Effector memory CD4-positive, alpha-beta T cell (primary cell): ENCODE data around the gene MISP.
"Not testable (repeated sequence)": the region's sequence is repeated elsewhere in the genome, so short reads cannot be mapped to it uniquely, and the experiment has no call there.

Experiments
- DNase-seq, 3 donors: peaks; one replicate each; pipeline ENCODE4 v3.0.0-alpha.2; 2020
- H3K27ac ChIP-seq: 2 replicates; pipeline ENCODE4 v1.7.0; 2013; ENCODE audit warnings: mild to moderate bottlenecking, low read length, moderate library complexity; ENCODE audit not compliant: insufficient read depth, poor library complexity, severe bottlenecking
- H3K27me3 ChIP-seq: replicated peaks from 2 replicates; pipeline ENCODE4 v1.7.0; 2013; ENCODE audit warnings: mild to moderate bottlenecking, low read length; ENCODE audit not compliant: insufficient read depth, control insufficient read depth, poor library complexity, severe bottlenecking
- H3K36me3 ChIP-seq: 2 replicates; pipeline ENCODE4 v1.7.0; 2013; ENCODE audit warnings: mild to moderate bottlenecking, low read length, moderate library complexity; ENCODE audit not compliant: control insufficient read depth, insufficient read depth
- H3K4me1 ChIP-seq: 2 replicates; pipeline ENCODE4 v1.7.0; 2013; ENCODE audit warnings: low read length, mild to moderate bottlenecking; ENCODE audit not compliant: control insufficient read depth, insufficient read depth, poor library complexity, severe bottlenecking
- H3K4me3 ChIP-seq: 2 replicates; pipeline ENCODE4 v1.7.0; 2013; ENCODE audit warnings: low read length, low read depth, mild to moderate bottlenecking; ENCODE audit not compliant: insufficient read depth, poor library complexity, severe bottlenecking
- H3K9me3 ChIP-seq: 2 replicates; pipeline ENCODE4 v1.7.0; 2013; ENCODE audit warnings: mild to moderate bottlenecking, low read length, moderate library complexity; ENCODE audit not compliant: control insufficient read depth

The MISP gene

DNA sequence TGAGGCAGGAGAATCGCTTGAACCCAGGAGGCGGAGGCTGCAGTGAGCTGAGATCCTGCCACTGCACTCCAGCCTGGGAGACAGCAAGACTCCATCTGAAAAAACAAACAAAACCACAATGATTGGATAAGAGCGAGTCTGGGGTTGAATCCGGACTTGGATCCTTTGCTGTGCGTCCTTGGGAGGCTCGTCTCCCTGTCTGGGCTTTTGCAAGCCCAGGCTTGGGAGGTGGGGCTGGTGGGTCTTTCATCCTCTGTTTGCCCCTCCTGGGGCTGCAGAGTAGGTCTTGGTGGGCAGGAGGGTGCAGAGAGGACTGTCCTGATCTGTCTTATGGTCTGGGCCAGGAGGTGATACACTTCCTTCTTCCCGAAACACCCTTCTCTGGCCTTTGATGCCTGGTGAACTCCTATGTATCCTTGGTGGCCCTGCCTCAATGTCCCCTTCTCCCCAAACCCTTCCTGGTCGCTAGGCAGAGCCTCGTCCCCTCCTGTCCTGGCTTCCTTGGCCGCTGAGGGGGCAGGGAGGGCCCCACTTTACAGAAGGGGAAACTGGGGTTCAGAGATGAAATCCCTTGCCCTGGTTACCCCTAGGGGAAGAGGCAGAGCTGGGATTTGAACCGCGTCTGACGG, 25.3 kb upstream of the MISP start:
- Histone ChIP-seq H3K4me3 (no peak overlapping the region), H3K4me1 (no peaks in the 10 kb centered on the region), H3K27me3 (peaks cover 3% of the 10 kb centered on the region), H3K36me3 (no peaks in the 10 kb centered on the region), H3K27ac (no peak overlapping the region), H3K9me3 (no peaks in the 10 kb centered on the region)
- DNase-seq = no peak

DNA sequence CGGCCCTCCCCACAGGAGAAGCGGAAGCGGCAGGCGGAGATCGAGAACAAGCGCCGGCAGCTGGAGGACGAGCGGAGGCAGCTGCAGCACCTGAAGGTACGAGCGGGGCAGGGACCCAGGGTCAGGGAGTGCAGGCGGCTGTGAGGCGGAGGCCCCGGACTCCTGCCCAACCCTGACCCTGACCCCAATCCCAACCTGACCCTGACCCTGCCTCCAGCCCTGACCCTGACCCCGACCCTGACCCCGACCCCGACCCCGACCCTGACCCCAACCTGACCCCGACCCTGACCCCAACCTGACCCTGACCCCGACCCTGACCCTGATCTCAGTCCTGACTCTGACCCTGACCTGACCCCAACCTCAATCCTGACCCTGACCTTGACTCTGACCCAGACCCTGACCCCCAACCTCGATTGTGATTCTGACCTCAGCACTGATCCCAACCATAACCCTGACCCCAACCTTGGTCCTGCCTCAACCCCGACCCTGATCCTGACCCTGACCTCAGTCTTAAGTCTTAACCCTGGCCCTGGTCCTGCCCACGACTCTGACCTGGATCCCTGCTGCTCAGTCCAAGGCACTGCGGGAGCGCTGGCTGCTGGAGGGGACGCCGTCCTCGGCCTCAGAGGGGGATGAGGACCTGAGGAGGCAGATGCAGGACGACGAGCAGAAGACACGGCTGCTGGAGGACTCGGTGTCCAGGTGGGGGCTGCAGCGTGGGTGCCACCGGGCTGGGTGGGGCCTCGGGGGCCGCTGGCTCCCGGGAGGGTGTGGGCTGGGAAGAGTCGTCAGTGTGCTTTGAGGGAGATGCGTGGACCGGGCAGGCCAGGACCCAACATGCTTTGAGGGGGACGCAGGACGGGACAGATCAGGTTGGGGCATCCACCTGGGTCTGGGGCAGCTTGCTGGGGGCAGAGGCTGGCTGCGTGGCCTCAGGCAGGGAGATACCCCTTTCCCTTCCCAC, 23.6 kb upstream of the MISP start:
- no peak overlapping the region for H3K27ac ChIP-seq
- H3K36me3 ChIP-seq = no peaks in the 10 kb centered on the region
- H3K4me3 ChIP-seq = no peak overlapping the region
- H3K4me1 ChIP-seq = no peaks in the 10 kb centered on the region
- DNase-seq = no peak
- H3K27me3 ChIP-seq = peaks cover 3% of the 10 kb centered on the region
- H3K9me3 ChIP-seq = no peaks in the 10 kb centered on the region

DNA sequence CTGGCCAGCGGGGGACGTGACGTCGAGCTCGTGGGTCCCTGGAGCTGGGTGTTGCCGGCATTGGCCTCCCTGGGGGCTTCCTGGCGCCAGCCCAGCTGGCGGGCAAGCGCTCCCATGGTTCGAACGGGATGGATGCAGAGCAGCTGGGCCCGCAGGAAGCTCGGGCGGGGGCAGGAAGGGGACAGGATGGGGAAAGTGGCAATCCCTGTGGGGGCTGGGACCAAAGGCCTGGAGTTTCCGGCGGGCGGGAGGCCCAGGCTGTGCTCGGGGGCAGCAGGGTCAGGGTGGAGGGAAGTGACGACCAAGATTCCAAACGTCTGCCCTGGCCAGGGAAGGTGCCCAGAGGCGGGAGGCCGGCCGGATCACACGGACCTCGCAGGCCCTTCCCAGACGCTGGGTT, 22.9 kb upstream of the MISP start:
- H3K4me3 ChIP-seq = no peak overlapping the region
- H3K27ac ChIP-seq = no peak overlapping the region
- H3K27me3 ChIP-seq = no peaks in the 10 kb centered on the region
- H3K36me3 ChIP-seq = no peaks in the 10 kb centered on the region
- no peaks in the 10 kb centered on the region for H3K9me3 ChIP-seq
- no peaks in the 10 kb centered on the region for H3K4me1 ChIP-seq
- no peak for DNase-seq

DNA sequence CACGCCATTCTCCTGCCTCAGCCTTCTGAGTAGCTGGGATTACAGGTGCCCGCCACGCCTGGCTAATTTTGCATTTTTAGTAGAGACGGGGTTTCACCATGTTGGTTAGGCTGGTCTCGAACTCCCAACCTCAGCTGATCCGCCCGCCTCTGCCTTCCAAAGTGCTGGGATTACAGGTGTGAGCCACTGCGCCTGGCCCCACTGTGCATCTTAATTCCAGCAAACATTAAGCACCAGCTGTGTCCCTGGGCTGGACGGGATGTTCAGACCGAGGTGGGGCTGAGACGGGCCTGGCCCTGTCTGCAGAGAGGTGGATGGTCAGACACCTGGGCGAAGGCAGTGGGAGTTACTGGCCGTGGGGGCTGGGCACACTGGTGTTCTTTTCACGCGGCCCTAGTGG, 21.3 kb upstream of the MISP start:
- not testable (repeated sequence) for H3K36me3 ChIP-seq, H3K27ac ChIP-seq, H3K4me1 ChIP-seq, H3K27me3 ChIP-seq, DNase-seq, H3K9me3 ChIP-seq, H3K4me3 ChIP-seq

DNA sequence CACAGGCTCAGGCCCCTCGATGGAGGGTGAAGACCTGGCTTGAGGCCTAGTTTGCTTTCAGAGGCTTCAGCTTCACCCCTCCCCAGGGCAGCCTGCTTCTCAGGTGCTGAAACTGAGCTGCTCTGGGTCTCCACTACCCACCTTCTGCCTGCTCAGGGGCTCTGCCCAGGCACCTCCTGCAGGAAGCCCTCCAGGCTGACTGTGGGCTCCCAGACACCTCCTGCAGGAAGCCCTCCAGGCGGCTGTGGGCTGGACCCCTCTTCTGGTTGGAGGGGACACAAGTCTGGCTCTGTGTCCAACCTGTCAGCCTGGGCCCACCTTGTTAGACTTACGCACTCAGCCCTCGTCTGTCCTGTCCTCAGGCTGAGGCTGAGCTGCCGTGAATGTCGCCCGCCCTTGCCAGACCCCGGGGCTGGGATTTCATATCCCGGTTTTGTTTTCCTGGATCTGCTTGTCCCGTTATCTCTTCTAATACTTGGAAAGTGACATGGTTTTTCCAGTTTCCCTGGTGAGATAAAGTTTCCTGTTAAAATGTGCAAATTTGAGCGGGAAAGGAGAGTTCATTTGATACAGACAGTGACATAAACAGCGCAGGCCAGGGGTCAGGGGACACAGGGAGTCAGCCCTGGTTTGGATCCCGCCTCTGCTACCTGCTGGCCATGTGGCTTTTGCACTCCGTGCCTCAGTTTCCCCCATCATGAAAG, 20.8 kb upstream of the MISP start:
- Histone ChIP-seq H3K9me3 (no peaks in the 10 kb centered on the region), H3K27me3 (no peaks in the 10 kb centered on the region), H3K27ac (no peak overlapping the region), H3K4me3 (no peak overlapping the region), H3K36me3 (no peaks in the 10 kb centered on the region), H3K4me1 (no peaks in the 10 kb centered on the region)
- no peak for DNase-seq

DNA sequence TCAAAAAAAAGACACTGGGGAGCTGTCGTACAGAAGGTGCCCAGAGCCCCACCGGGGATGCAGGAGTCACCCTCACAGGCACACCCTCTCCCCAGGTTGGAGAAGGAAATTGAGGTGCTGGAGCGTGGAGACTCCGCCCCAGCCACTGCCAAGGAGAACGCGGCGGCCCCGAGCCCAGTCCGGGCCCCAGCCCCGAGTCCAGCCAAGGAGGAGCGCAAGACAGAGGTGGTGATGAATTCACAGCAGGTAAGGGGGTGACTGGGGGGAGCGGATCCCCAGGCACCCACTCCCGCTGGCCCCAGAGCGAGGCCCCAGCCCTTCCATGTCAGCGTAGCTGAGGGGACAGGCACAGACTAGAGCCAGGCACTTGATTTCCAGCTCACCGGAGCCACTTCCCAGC, 19.9 kb upstream of the MISP start:
- no peaks in the 10 kb centered on the region for H3K36me3 ChIP-seq
- H3K27ac ChIP-seq = no peak overlapping the region
- no peaks in the 10 kb centered on the region for H3K4me1 ChIP-seq
- H3K9me3 ChIP-seq = no peaks in the 10 kb centered on the region
- no peaks in the 10 kb centered on the region for H3K27me3 ChIP-seq
- H3K4me3 ChIP-seq = no peak overlapping the region
- no peak for DNase-seq

DNA sequence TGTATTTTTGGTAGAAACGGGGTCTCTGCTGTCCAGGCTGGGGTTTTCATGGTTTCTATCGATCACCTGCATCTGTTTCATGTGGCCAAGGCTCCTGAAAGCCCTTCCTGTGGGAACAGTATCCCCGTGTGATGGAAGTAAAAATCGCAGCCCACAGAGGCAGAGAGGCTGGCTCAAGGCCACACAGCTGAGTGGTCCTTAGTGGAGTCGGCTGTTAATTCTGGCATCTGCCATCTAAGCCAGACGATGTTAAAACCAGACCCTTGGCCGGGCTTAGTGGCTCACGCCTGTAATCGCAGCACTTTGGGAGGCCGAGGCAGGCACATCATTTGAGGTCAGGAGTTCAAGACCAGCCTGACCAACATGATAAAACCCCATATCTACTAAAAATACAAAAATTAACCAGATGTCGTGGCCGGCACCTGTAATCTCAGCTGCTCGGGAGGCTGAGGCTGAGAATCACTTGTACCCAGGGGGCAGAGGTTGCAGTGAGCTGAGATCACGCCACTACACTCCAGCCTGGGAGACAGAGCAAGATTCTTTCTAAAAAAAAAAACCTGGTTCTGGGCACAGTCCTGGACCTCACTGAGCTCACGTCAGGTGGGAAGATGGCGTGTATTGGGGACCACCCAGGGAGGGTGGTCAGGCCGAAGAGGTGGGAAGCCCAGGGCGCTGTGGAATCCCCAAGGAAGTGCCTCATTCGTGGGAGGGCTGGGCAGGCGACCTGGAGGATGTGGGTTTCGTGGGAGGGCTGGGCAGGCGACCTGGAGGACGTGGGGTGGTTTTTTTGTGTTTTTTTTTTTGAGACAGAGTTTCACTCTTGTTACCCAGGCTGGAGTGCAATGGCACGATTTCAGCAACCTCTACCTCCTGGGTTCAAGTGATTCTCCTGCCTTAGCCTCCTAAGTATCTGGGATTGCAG, 18.5 kb upstream of the MISP start:
- Histone ChIP-seq H3K9me3 (no peaks in the 10 kb centered on the region), H3K27me3 (no peaks in the 10 kb centered on the region), H3K4me1 (no peaks in the 10 kb centered on the region), H3K4me3 (no peak overlapping the region), H3K27ac (no peak overlapping the region), H3K36me3 (no peaks in the 10 kb centered on the region)
- DNase-seq = no peak

DNA sequence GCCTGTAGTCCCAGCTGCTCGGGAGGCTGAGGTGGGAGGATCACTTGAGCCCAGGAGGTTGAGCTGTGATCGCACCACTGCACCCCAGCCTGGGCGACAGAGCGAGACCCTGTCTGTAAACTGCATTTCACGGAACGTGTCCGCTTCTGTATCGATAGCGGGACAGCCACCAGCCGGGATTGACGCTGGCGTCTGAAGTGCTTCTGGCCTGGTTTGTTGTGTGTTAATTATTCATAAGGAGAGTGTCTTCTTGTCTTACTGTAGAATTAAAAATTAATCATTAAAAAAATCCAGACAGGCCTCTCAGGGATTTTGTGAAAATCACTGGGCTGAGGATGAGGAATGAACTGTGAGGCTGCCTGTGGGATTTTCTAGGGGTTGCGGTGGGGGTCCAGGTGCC, 16.2 kb upstream of the MISP start:
- Histone ChIP-seq H3K4me3 (no peak overlapping the region), H3K4me1 (no peaks in the 10 kb centered on the region), H3K36me3 (no peaks in the 10 kb centered on the region), H3K27me3 (no peaks in the 10 kb centered on the region), H3K9me3 (no peaks in the 10 kb centered on the region), H3K27ac (no peak overlapping the region)
- no peak for DNase-seq

DNA sequence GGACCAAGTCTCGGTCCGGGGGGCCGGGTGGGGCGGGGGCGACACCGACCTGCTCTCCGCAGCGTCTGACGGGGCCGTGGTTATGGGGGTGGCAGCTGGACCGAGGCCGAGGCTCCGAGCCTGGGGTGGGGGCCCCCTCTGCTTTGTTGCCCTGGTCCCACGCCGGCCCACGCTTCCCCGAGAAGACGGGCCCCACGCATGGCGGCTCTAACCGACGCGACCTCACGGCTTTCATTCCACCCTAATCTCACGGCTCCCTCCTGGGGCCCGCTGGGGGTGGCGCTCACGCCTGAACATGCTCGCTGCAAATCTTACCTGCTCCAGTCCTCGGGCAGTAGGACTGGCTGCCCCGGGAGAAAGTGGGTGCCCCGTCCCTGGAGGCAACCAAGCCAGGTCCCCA, 14.8 kb upstream of the MISP start:
- H3K9me3 ChIP-seq = no peaks in the 10 kb centered on the region
- H3K4me3 ChIP-seq = no peak overlapping the region
- H3K27ac ChIP-seq = no peak overlapping the region
- no peaks in the 10 kb centered on the region for H3K36me3 ChIP-seq
- no peak for DNase-seq
- no peaks in the 10 kb centered on the region for H3K27me3 ChIP-seq
- no peaks in the 10 kb centered on the region for H3K4me1 ChIP-seq
